Mucosa of stomach (tissue), 1 donor: ENCODE results near the gene BMP6.

Experiments
- H3K27me3 ChIP-seq: one replicate; pipeline ENCODE4 v1.7.0; 2013; ENCODE audit warnings: mild to moderate bottlenecking, low read length; ENCODE audit not compliant: control insufficient read depth, insufficient read depth
- H3K36me3 ChIP-seq: one replicate; pipeline ENCODE4 v1.7.0; 2013; ENCODE audit warnings: low read length; ENCODE audit not compliant: control insufficient read depth, insufficient read depth
- H3K4me1 ChIP-seq: one replicate; pipeline ENCODE4 v1.7.0; 2013; ENCODE audit warnings: mild to moderate bottlenecking, low read length; ENCODE audit not compliant: control insufficient read depth, insufficient read depth
- H3K4me3 ChIP-seq: one replicate; pipeline ENCODE4 v1.7.0; 2013; ENCODE audit warnings: low read length
- H3K9ac ChIP-seq: one replicate; pipeline ENCODE4 v1.7.0; 2013; ENCODE audit warnings: mild to moderate bottlenecking, low read length, moderate library complexity
- H3K9me3 ChIP-seq: one replicate; pipeline ENCODE4 v1.7.0; 2013; ENCODE audit warnings: mild to moderate bottlenecking, low read length, moderate library complexity; ENCODE audit not compliant: control insufficient read depth
- donor health status: Pancreatic carcinoma.

Gene BMP6

GRCh38 chr6:7909323-7910276, 183.7 kb downstream of the BMP6 start:
- Histone ChIP-seq H3K4me1 (peaks cover 26% of the 10 kb centered on the region), H3K27me3 (no peaks in the 10 kb centered on the region), H3K9me3 (no peaks in the 10 kb centered on the region), H3K36me3 (no peaks in the 10 kb centered on the region), H3K9ac (peak overlapping the region; percentile 68), H3K4me3 (peak overlapping the region; percentile 34)

GRCh38 chr6:7910298-7910653, 184.4 kb downstream of the BMP6 start:
- Histone ChIP-seq H3K9me3 (no peaks in the 10 kb centered on the region), H3K9ac (peak overlapping the region; percentile 43), H3K4me1 (peaks cover 26% of the 10 kb centered on the region), H3K4me3 (no peak overlapping the region), H3K36me3 (no peaks in the 10 kb centered on the region), H3K27me3 (no peaks in the 10 kb centered on the region)

GRCh38 chr6:7910654-7911344, 184.9 kb downstream of the BMP6 start, which contains the start of gene TXNDC5:
Gene TXNDC5 (minus strand): TSS chr6:7910788. CDS start chr6:7910776, 12 bp downstream.
- Histone ChIP-seq H3K4me1 (peaks cover 26% of the 10 kb centered on the region), H3K9ac (peak within 1 kb of the TSS; percentile 68), H3K4me3 (peak within 1 kb of the TSS; percentile 49), H3K9me3 (no peaks in the 10 kb centered on the region), H3K36me3 (no peaks in the 10 kb centered on the region), H3K27me3 (no peaks in the 10 kb centered on the region)

- H3K9me3 ChIP-seq = no peaks in the 10 kb centered on the region
- H3K9ac ChIP-seq = peak overlapping the region; percentile 67
- peaks cover 26% of the 10 kb centered on the region for H3K4me1 ChIP-seq
- H3K36me3 ChIP-seq = no peaks in the 10 kb centered on the region
- H3K27me3 ChIP-seq = no peaks in the 10 kb centered on the region
- peak overlapping the region; percentile 49 for H3K4me3 ChIP-seq
These were observed 185.4 kb downstream of the BMP6 start for GRCh38 chr6:7911345-7911725.

- Histone ChIP-seq H3K4me1 (peaks cover 26% of the 10 kb centered on the region), H3K36me3 (no peaks in the 10 kb centered on the region), H3K27me3 (no peaks in the 10 kb centered on the region), H3K4me3 (no peak overlapping the region), H3K9me3 (no peaks in the 10 kb centered on the region), H3K9ac (no peak overlapping the region)
These were observed 186.1 kb downstream of the BMP6 start for GRCh38 chr6:7912024-7912423.

- Histone ChIP-seq H3K4me3 (no peak overlapping the region), H3K4me1 (peaks cover 17% of the 10 kb centered on the region), H3K9ac (no peak overlapping the region), H3K36me3 (no peaks in the 10 kb centered on the region), H3K27me3 (no peaks in the 10 kb centered on the region), H3K9me3 (no peaks in the 10 kb centered on the region)
These were observed 187.0 kb downstream of the BMP6 start for GRCh38 chr6:7912736-7913517.

- no peaks in the 10 kb centered on the region for H3K9me3 ChIP-seq
- no peak overlapping the region for H3K4me3 ChIP-seq
- peaks cover 4% of the 10 kb centered on the region for H3K4me1 ChIP-seq
- H3K27me3 ChIP-seq = no peaks in the 10 kb centered on the region
- H3K9ac ChIP-seq = no peak overlapping the region
- H3K36me3 ChIP-seq = no peaks in the 10 kb centered on the region
These were observed 188.4 kb downstream of the BMP6 start for GRCh38 chr6:7914311-7914710.

- no peaks in the 10 kb centered on the region for H3K27me3 ChIP-seq
- no peaks in the 10 kb centered on the region for H3K36me3 ChIP-seq
- H3K4me3 ChIP-seq = no peak overlapping the region
- no peaks in the 10 kb centered on the region for H3K4me1 ChIP-seq
- no peak overlapping the region for H3K9ac ChIP-seq
- no peaks in the 10 kb centered on the region for H3K9me3 ChIP-seq
These were observed 189.3 kb downstream of the BMP6 start for GRCh38 chr6:7914991-7915789.

GRCh38 chr6:7916959-7917358, 191.1 kb downstream of the BMP6 start:
- no peaks in the 10 kb centered on the region for H3K27me3 ChIP-seq
- H3K36me3 ChIP-seq = no peaks in the 10 kb centered on the region
- no peak overlapping the region for H3K4me3 ChIP-seq
- no peaks in the 10 kb centered on the region for H3K9me3 ChIP-seq
- H3K9ac ChIP-seq = no peak overlapping the region
- peaks cover 8% of the 10 kb centered on the region for H3K4me1 ChIP-seq

GRCh38 chr6:7917729-7918128, 191.8 kb downstream of the BMP6 start:
- Histone ChIP-seq H3K27me3 (no peaks in the 10 kb centered on the region), H3K4me1 (peaks cover 8% of the 10 kb centered on the region)

GRCh38 chr6:7918403-7918802, 192.5 kb downstream of the BMP6 start:
- Histone ChIP-seq H3K9ac (no peak overlapping the region), H3K4me1 (peaks cover 8% of the 10 kb centered on the region), H3K27me3 (no peaks in the 10 kb centered on the region), H3K9me3 (no peaks in the 10 kb centered on the region), H3K4me3 (no peak overlapping the region), H3K36me3 (no peaks in the 10 kb centered on the region)

More at GRCh38 chr6:7917729-7918128, 191.8 kb downstream of the BMP6 start:
- no peaks in the 10 kb centered on the region for H3K36me3 ChIP-seq
- H3K9me3 ChIP-seq = no peaks in the 10 kb centered on the region
- H3K4me3 ChIP-seq = no peak overlapping the region
- H3K9ac ChIP-seq = no peak overlapping the region
